Measurements from ENCODE around the gene ABCC9.
"Not testable (repeated sequence)": the region's sequence is repeated elsewhere in the genome, so short reads cannot be mapped to it uniquely, and the experiment has no call there.

The ABCC9 gene

DNA sequence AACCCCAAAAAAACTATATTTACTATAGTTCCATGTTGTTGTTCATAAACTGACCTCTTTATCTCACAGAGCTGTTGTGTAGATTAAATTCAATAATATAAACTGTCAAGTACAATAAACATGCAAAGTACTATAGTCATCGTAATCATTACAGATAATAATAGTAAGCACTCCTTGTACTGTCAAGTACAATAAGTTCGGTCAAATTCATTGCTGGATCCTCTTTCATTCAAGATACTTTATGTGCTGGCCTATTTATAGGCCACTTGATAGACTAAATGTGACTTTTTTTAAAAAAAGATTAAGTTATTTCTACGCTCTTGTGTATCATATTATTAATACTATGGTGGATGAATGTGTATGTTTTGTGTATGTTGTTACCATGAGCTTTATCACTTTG is 127.5 kb downstream of the ABCC9 start:
- DNase-seq, result no peak

DNA sequence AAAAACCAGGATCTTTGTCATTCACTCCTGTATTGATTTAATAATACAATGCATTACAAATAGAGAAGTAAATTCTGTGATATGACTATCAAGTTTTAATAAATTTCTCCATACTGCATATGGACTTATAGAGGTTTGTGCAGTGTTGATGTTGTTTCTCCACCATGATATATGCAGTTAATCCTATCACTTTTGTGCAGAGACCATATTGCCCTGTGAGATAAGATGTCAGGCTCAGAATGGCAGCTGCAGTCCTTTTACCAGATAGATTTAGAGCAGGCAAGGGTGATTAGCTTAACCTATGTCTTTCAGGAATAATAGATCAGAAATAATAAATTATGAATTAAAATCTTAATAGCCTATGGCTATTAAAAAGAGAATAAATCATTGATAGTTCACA is 128.1 kb downstream of the ABCC9 start:
- DNase-seq, result no peak

DNA sequence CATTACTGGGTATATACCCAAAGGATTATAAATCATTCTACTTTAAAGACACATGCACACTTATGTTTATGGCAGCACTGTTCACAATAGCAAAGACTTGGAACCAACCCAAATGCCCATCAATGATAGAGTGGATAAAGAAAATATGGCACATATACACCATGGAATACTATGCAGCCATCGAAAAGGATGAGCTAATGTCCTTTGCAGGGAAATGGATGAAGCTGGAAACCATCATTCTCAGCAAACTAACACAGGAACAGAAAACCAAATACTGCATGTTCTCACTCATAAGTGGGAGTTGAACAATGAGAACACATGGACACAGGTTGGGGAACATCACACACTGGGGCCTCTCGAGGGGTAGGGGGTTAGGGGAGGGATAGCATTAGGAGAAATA is 128.9 kb downstream of the ABCC9 start:
- not testable (repeated sequence) for DNase-seq

DNA sequence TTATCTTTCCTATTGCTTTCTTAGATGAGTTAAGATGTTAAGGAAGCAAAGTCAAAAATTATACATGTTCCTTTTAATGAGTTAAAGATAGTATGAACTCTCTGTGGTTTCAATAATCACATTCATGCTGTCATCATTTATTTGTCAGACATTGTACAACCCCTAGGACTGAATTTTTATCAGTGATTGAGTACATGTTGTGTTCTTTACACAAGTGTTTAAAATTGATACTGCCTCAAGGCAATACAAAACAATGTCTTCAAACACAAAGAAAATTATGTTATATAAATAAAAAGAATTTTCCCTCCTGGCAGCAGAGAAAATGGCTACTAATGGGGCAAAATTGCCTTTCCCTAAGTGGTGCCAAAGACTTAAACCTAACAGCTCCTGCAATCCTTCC is 132.1 kb downstream of the ABCC9 start:
- DNase-seq, result no peak

DNA sequence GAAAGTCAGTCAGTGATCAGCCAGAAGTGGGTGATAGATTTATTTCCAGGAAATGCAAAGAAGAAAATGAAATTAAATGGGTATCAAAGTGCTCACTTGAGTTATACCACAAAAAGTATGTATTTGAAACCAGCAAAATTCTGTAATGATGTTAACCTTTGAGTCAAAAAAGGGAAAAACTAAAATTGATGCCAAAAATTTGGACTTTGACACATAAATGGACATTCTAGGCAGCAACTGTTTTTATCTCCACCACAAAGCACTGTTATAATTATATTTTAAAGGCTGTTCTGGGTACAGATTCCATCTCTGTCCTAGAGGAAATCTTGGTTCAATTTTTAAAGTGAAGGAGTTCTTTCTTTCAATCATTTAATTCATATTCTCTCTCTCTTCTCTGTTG is 135.0 kb downstream of the ABCC9 start:
- DNase-seq, result no peak

DNA sequence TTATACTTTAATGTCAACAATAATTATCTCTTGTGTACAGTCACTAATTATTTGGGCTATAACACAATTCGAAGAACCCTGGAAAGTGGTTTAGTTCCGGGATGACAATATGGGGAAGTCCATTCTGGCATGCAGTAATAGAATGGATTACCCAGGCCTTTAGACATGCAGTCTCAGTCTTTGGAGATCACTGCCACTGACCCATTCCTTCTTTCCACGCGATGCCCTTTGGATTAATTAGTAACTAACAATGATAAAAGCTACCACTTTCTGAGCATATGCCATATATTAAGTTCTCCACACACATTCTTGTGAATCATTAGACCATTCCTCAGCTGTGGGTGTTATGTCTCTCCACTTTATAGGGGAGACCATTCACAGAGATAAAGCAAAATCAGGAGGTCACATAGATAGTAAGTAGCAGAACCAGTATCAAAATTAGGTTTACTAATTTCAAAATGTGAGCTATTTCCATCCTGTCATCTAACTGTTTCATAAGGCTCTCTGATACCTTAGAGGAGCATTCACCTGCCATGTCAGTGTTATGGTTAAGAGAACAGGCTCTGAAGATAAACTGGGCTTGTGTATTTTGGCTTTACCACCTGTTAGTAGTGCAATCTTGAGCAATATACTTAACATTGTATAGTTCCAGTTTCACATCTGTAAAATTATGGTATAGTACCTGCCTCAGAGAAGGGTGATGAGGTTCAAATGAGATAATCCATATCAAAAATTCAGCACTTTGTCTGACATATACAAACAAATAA is 139.5 kb downstream of the ABCC9 start:
- no peak for DNase-seq

DNA sequence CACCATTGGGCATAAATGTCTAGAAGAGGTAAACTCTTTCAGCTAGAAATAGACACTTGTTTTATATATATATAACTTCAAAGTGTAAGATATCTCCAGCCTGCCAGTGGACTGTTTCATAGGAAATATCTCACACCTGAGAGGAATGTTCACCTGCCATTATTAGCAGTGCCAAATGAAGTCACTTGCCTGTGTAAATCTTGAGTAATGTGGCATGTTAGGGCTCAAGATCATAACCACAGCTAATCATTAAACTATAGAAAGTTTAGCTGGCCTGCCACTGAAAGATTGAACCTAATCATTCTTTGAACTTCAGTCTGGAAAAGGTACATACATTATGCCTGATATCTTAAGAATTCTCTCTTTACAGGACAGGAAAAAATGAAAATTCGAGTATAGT is 141.2 kb downstream of the ABCC9 start:
- DNase-seq, result no peak

DNA sequence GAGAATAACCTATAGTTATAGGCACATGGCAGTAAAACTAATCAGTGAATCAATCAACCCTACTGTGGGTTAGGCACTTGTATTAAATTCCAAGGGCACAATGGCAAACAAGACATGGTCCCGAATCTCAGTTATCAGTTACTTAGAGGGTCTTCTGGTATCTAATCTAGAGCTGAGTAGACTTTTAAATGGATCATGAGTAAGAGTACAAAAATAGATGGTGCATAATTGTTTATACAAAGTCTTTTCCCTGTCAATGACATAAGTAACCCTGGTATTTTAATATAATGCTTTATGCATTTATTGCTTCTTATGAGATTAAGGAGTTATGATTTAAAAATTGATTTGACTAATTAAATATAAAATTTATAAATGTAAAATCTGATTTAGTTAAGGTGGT is 143.7 kb downstream of the ABCC9 start:
- no peak for DNase-seq

DNA sequence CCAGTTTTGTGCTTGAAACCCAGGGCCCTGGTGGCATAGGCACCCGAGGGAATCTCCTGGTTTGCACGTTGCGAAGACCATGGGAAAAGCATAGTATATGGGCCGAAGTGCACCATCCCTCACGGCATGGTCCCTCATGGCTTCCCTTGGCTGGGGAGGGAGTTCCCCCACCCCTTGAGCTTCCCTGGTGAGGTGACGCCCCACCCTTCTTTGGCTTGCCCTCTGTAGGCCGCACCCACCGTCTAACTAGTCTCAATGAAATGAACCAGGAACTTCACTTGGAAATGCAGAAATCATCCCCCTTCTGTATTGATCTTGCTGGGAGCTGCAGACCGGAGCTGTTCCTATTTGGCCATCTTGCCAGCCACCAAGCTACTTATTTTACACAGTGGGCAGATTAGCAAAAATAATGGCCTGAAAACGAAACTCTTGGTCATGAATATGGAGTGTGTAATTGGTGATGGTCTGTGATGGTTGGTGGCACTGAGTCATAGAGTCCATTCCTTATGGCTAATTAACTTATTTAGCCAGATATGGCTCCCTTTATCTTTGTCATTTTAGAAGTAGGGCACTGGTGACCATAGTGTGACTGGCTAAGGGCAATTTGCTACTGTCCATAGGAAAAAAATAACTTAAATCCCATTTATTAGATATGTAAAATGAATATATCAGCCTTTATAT is 145.4 kb downstream of the ABCC9 start:
- no peak for DNase-seq

DNA sequence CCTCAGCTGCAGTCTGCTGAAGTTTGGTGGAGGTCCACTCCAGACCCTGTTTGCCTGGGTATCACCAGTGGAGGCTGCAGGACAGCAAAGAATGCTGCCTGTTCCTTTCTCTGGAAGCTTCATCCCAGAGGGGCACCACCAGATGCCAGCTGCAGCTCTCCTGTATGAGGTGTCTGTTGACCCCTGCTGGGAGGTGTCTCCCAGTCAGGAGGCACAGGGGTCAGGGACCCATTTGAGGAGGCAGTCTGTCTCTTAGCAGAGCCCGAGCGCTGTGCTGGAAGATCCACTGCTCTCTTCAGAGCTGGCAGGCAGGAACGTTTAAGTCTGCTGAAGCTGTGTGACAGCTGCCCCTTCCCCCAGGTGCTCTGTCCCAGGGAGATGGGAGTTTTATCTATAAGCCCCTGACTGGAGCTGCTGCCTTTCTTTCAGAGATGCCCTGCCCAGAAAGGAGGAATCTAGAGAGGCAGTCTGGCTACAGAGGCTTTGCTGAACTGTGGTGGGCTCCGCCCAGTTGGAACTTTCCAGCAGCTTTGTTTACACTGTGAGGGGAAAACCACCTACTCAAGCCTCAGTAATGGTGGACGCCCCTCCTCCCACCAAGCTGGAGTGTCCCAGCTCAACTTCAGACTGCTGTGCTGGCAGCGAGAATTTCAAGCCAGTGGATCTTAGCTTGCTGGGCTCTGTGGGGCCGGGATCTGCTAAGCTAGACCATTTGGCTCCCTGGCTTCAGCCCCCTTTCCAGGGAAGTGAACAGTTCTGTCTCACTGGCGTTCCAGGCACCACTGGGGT is 146.2 kb downstream of the ABCC9 start:
- DNase-seq, result not testable (repeated sequence)

DNA sequence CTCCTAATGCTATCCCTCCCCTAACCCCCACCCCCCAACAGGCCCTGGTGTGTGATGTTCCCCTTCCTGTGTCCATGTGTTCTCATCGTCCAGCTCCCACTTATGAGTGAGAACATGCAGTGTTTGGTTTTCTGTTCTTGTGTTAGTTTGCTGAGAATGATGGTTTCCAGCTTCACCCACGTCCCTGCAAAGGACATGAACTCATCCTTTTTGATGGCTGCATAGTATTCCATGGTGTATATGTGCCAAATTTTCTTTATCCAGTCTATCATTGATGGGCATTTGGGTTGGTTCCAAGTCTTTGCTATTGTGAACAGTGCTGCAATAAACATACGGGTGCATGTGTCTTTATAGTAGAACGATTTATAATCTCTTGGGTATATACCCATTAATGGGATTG is 151.5 kb downstream of the ABCC9 start:
- DNase-seq, result not testable (repeated sequence)

DNA sequence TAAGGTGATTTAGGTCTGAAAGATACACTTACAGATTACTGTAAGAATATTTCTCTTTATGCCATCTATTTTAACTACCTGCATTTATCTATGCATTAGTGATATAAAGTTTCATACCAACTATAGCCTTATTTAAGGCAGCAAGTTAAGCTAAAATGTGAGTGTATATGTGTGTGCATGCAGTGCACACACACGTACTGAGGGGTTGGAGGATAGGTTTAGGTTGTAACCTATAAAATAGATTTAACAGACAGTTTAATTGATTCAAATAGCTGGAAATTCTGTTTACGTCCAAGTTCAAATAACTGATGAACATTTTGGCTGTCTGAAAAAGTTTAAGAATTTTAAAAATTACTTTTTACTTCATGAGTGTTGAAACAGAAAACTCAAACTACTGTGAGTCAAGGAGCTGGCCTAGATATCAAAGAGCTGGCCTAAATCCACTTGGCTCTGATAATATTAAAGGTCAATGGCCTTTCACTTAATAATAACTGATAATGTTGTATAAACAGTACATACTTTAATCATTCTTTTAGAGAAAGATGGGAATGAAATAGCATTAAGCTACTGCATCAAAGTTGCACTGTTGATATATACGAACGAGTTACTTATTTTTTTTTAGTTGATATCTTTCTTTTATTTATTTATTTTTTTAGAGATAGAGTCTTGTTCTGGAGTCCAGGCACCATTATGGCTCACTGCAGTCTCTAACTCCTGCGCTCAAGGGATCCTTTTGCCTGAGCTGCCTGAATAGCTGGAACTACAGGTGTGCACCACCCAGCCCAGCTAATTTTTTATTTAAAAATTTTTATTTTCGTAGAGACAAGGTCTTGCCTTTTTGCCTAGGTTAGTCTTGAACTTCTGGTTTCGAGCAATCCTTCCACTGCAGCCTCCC is 152.9 kb downstream of the ABCC9 start:
- DNase-seq, result no peak

DNA sequence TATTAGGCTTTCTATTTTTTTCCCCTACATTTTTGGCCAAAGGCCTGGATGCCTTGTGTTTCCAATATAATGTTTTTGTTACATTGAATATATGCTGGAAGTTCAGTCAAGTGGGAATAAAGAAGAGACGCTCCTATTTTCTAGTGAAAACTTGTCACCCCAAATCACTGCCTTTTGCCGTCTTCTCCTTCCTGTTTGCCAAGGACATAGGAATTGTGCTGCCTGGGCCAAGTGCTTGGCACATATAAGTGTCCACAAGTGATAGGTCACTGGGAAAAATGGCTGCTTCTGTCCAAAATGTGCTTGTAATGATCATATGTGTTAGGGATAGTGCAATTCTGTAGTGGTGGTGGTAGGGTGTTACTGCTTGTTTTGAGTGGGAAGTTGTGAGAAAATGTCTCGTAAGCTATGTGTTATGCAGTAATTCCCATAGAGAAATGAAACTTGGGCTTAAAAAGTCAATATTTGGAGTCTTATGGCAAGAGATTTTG is 155.1 kb downstream of the ABCC9 start:
- DNase-seq, result no peak

DNA sequence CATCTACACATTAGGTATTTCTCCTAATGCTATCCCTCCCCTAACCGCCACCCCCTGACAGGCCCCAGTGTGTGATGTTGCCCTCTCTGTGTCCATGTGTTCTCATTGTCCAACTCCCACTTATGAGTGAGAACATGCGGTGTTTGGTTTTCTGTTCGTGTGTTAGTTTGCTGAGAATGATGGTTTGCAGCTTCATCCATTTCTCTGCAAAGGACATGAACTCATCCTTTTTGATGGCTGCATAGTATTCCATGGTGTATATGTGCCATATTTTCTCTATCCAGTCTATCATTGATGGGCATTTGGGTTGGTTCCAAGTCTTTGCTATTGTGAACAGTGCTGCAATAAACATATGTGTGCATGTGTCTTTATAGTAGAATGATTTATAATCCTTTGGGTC is 158.5 kb downstream of the ABCC9 start:
- DNase-seq, result not testable (repeated sequence)

DNA sequence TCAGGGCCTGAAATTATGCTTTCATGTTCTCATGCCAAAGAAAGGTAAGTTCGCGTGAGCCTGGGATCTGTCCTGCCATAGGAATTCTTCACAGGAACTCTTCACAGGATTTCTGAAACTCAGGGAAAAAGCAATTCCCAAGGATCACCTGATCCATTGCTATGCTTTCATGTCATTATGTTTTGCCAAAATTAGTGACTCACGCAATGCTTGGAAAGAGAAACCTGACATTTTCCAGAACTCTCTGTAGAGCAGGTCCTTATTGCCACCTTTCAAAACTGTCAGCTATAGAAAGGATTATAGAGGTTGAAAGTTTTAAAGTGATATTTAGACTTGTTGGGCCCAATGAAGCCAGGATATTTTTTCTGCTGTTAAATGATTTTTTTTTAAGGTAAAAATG is 160.4 kb downstream of the ABCC9 start:
- no peak for DNase-seq

DNA sequence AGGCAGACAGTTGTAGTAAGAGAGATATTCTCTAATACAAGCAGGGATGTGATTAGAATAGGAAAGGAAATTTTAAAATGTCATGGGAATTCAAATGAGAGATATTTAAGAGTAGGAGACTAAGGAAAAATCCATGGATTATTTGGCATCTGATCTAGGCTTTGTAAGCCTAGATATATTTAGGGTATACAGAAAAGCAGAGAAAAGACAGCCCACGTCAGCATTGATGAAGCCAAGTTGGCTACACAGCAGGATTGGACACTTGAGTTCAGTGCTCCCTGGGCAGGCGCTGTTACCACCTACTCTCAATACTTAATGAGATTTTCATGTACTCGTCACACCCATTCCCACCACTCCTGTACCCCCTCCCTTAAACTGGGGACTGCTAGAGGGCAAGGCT is 165.1 kb downstream of the ABCC9 start:
- DNase-seq, result no peak

DNA sequence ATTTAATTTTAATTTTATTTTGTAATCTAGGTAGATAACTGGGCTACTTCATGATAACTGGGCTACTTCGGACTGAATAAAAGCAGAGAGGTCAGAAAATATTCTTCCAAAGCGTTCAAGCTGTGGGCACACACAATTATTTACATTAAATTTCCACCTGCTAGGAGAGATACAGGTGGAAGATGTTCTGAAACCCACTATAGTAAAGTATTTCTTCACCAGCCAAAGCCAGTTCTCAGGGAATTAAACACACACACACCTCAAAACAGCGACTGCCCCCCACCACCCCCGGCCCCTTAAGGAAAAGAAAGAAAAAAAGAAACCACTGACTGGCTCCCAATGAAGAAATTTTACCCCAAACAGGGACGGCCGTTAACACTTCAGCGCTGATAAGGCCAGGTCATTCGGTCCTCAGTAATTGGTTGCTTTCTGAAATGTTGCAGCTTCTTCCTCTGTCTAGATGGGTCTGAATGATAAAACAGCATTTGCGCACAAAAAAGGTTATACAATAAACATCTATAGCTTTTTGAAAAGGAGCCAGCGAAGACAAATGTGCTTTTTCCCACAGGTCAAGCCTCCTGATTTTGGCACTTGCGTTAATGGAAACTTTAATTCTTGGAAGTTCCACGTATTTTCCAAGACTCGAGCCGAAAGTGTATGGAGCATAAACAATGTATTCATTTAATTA is 165.9 kb downstream of the ABCC9 start:
- DNase-seq, result no peak

DNA sequence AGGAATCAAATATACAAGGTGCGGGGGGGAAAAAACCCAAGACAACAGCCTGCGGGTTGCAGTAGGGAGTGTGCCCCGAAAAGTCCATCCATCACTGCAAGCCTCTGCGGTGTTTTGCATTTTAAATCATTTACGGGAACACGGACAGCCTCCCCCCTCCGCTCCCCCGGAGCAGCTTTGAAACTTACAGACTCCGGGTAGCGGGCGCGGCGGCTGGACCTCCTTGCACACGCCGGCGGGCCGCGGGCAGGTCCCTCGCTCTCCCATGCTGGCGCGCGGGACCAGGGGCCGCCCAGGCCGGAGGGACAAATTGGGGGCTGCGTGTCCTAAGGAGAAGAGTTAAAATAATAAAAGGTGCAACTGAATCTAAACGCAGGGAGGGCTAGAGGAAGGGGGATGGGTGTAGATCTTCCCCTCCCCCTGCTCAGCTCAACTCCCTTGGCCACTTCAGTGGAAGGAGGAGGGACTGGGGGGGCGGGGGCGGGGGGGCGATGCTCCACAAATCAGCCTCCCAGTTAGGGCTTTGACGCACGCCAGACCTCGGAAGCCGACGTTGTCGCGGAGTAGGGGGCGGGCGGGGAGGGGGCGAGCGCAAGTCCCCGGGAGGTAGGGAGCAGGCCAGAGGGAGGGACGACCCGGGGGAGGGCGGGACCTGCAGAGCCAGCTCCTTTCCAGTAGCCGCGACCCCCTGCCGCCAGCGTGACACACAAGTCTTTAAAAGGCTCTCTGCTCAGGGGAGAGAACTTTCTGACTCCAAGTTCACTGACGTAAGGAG is 166.7 kb downstream of the ABCC9 start, which contains the start of gene KCNJ8:
Gene KCNJ8 (minus strand): TSS at position 349 of the 775 bp plus-strand sequence. CDS start 1,090 bp downstream, outside the sequence.
- no peak for DNase-seq

DNA sequence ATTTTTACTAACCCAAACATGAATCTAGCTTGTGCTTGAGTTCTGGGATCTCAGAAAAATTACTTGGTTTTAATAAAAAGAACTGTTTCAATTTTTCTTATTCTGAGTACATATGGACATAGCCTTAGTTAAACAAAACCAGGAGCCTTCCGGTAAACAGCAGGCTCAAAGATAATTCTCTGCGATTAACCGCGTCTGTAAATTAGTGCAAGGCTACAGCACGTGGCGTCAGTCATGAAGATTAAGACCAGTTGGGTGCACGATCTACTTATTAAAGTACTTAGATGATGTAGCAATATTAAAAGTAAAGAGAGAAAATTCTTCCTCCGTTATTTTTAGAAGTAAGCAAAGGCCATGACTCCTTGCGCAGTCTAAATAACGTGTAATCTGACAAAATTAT is 167.4 kb downstream of the ABCC9 start:
- DNase-seq, result no peak

DNA sequence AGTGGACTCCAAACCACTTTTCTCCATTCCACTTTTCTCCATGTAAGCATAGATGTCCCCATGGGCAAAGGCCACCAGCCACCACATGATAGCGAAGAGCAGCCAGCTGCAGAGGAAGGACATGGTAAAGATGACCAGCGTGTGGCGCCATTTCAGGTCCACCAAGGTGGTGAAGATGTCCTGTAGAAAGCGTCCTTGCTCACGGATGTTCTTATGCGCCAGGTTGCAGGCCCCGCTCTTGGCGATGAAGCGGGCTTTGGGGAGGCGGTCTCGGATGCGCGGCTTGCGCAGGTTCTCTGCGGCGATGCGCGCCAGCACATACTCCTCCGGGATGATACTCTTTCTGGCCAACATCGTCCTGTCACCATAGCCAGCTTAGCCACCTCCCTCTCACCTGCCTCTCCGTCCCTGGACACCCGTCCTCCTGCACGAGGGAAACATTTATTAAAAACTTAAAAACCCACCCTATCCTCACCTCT is 167.9 kb downstream of the ABCC9 start:
- DNase-seq, result no peak

DNA sequence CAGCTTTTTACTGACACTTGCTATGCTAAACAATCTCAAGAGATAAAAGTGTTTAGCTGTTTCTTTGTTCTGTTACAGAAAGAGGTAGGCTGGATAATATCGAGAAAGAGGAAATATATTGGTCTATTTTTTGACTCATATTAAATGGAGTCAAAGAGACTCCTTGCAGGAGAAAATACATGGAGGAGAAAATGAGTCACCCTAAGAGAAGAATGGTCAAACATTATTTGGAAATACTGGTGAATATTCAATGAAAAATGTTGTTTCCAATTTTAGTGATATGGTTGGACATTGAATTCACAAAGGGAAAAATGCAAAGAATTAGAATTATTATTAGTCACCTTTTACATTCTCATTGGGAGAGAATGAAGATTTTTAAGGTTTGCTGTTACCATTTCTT is 169.9 kb downstream of the ABCC9 start:
- no peak for DNase-seq
